ENCODE results near the gene SORCS1.

DNA sequence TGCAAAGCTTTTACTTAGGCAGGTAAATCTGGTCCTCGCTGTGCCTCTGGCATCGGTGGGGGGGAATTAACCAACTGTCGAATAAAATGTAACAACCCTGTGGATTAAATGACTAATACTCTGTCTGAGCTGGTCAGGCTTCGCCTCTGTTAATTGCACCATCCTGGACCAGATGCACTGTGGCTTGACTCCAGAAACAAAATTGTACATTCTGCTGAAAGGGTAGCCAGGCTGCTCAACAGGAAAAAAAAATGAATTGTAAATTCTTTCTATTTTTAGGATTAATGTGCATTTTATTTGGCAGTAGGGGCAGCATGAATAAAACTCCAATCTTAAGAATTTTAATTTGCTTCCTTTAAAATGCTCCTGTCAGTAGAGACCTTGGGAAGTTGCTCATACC is 389.4 kb downstream of the SORCS1 start:
- TF ChIP-seq, protein P1, sequence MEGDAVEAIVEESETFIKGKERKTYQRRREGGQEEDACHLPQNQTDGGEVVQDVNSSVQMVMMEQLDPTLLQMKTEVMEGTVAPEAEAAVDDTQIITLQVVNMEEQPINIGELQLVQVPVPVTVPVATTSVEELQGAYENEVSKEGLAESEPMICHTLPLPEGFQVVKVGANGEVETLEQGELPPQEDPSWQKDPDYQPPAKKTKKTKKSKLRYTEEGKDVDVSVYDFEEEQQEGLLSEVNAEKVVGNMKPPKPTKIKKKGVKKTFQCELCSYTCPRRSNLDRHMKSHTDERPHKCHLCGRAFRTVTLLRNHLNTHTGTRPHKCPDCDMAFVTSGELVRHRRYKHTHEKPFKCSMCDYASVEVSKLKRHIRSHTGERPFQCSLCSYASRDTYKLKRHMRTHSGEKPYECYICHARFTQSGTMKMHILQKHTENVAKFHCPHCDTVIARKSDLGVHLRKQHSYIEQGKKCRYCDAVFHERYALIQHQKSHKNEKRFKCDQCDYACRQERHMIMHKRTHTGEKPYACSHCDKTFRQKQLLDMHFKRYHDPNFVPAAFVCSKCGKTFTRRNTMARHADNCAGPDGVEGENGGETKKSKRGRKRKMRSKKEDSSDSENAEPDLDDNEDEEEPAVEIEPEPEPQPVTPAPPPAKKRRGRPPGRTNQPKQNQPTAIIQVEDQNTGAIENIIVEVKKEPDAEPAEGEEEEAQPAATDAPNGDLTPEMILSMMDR (IDR thresholded peaks at IDR 0.05; ENCODE audit: insufficient read depth, low read depth, low read length), result no peak
- no peak for TF ChIP-seq EZH2 (IDR thresholded peaks at IDR 0.05; ENCODE audit: insufficient read depth, low read length)
